ENCODE measurements around the gene RANBP17. TPM values are rescaled to one million over a fixed set of nuclear protein-coding genes. Genes with fewer than 3 reads are reported as not detected.

The RANBP17 gene
- total and polyA plus RNA-seq, 9 of the 15 experiments (the other 6 are each of a cell fraction or from before 2014, with no cell fraction given): not detected

- DNase-seq (ENCODE audit: extremely low read depth in 1 of 4, low spot score in 3 of 4) (no peak), ATAC-seq (no peak), FAIRE-seq (no peak)
- Histone ChIP-seq H3K27ac (ENCODE audit: extremely low read depth, low read depth, low read length) (no peak overlapping the region), H3K9me1 (ENCODE audit: control insufficient read depth, insufficient read depth, low read length) (no peaks in the 10 kb centered on the region), H3K79me2 (ENCODE audit: control insufficient read depth, insufficient read depth, low read length) (no peaks in the 10 kb centered on the region), H3K27me3 (ENCODE audit: control insufficient read depth in 2 of 2, insufficient read depth in 2 of 2, low read length in 2 of 2) (no peaks in the 10 kb centered on the region), H2AFZ (ENCODE audit: low read depth, low read length) (no peak overlapping the region), H3K9ac (ENCODE audit: insufficient read depth in 1 of 2, low read depth in 2 of 2, low read length in 2 of 2) (no peak overlapping the region), H3K4me3 (no peak overlapping the region), H3K4me1 (replicated peaks in 1 of 2; ENCODE audit: control insufficient read depth in 2 of 2, insufficient read depth in 2 of 2, low read length in 2 of 2) (no peaks in the 10 kb centered on the region), H3K9me3 (replicated peaks; ENCODE audit: control insufficient read depth, insufficient read depth, low read depth, low read length) (no peaks in the 10 kb centered on the region), H3K36me3 (ENCODE audit: control insufficient read depth, insufficient read depth, low read length) (no peaks in the 10 kb centered on the region), H4K20me1 (replicated peaks; ENCODE audit: control insufficient read depth, insufficient read depth, low read length) (no peaks in the 10 kb centered on the region), H3K4me2 (ENCODE audit: insufficient read depth, low read length) (no peak overlapping the region)
- CTCF ChIA-PET (ENCODE audit: low intra/inter-chr PET ratio): no interaction called here
- in situ Hi-C loops (cut with MboI) (no loop called here), intact Hi-C loops (cut with micrococcal nuclease) (no loop called here)
- TF ChIP-seq EWSR1 (IDR thresholded peaks at IDR 0.05; ENCODE audit: borderline replicate concordance, low read depth, partially characterized antibody) (no peak), ETS1 (conservative IDR thresholded peaks at IDR 0.05; ENCODE audit: control insufficient read depth, low read depth, low read length) (no peak), SP1 (CRISPR knock-in tag; IDR thresholded peaks at IDR 0.05) (no peak), BCL6 (CRISPR knock-in tag; IDR thresholded peaks at IDR 0.05) (no peak), PBX2 (CRISPR knock-in tag; IDR thresholded peaks at IDR 0.05; ENCODE audit: low read depth) (no peak), PBX2 (tag; conservative IDR thresholded peaks at IDR 0.05; ENCODE audit: low read depth) (no peak), POLR2AphosphoS5 (IDR thresholded peaks at IDR 0.05; ENCODE audit: control insufficient read depth, insufficient read depth, low read depth, low read length) (no peak), SRF (CRISPR knock-in tag; IDR thresholded peaks at IDR 0.05) (no peak), ZNF282 (CRISPR knock-in tag; IDR thresholded peaks at IDR 0.05) (no peak), ARNT (IDR thresholded peaks at IDR 0.05) (no peak)
- TF ChIP-seq, protein P1, sequence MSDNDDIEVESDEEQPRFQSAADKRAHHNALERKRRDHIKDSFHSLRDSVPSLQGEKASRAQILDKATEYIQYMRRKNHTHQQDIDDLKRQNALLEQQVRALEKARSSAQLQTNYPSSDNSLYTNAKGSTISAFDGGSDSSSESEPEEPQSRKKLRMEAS (CRISPR knock-in tag; IDR thresholded peaks at IDR 0.05): no peak
- no TSS peak for BruUV-seq (replicated peaks)
- POLR2A ChIA-PET: no interaction called here
These were observed 23.4 kb downstream of the RANBP17 start for GRCh38 chr5:170885256-170885655.

Measured in K562 (cell line).